Astrocyte (in vitro differentiated cells and primary cell): ENCODE results near the gene PXDC1.

Experiments used
- CTCF ChIP-seq: IDR thresholded peaks from 2 replicates; pipeline ENCODE4 v1.5.1; 2011; ENCODE audit warnings: low read depth, mild to moderate bottlenecking, inconsistent platforms, low read length, moderate library complexity; ENCODE audit not compliant: insufficient read depth
- EZH2 ChIP-seq: IDR thresholded peaks from 2 replicates; pipeline ENCODE4 v1.6.1; 2012; ENCODE audit warnings: mild to moderate bottlenecking, low read length, inconsistent platforms; ENCODE audit not compliant: insufficient read depth

- no peak for TF ChIP-seq CTCF
- TF ChIP-seq EZH2, result no peak
Observed at GRCh38 chr6:3746696-3747095, 4.8 kb downstream of the PXDC1 start.
